ENCODE data around the gene PCDHA9. TPM values are rescaled to one million over a fixed set of nuclear protein-coding genes. Genes with fewer than 3 reads are reported as not detected.
"Not testable (repeated sequence)": the region's sequence is repeated elsewhere in the genome, so short reads cannot be mapped to it uniquely, and the experiment has no call there.

Gene PCDHA9, protein sequence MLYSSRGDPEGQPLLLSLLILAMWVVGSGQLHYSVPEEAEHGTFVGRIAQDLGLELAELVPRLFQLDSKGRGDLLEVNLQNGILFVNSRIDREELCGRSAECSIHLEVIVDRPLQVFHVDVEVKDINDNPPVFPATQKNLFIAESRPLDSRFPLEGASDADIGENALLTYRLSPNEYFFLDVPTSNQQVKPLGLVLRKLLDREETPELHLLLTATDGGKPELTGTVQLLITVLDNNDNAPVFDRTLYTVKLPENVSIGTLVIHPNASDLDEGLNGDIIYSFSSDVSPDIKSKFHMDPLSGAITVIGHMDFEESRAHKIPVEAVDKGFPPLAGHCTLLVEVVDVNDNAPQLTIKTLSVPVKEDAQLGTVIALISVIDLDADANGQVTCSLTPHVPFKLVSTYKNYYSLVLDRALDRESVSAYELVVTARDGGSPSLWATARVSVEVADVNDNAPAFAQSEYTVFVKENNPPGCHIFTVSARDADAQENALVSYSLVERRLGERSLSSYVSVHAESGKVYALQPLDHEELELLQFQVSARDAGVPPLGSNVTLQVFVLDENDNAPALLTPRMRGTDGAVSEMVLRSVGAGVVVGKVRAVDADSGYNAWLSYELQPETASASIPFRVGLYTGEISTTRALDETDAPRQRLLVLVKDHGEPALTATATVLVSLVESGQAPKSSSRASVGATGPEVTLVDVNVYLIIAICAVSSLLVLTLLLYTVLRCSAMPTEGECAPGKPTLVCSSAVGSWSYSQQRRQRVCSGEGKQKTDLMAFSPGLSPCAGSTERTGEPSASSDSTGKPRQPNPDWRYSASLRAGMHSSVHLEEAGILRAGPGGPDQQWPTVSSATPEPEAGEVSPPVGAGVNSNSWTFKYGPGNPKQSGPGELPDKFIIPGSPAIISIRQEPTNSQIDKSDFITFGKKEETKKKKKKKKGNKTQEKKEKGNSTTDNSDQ
- total RNA-seq (2014; rRNA removed; shearing (Covaris generic)): not detected in 2 replicates

GRCh38 chr5:140848139-140849102 lies at the start of gene PCDHA9:
Gene PCDHA9, plus strand, starts transcription at chr5:140848382. Its CDS starts 114 bp downstream, at chr5:140848496.
- DNase-seq (ENCODE audit: low spot score); in situ Hi-C loops (cut with HindIII; ENCODE audit: low sequenced_read_pairs): not testable (repeated sequence)

DNA sequence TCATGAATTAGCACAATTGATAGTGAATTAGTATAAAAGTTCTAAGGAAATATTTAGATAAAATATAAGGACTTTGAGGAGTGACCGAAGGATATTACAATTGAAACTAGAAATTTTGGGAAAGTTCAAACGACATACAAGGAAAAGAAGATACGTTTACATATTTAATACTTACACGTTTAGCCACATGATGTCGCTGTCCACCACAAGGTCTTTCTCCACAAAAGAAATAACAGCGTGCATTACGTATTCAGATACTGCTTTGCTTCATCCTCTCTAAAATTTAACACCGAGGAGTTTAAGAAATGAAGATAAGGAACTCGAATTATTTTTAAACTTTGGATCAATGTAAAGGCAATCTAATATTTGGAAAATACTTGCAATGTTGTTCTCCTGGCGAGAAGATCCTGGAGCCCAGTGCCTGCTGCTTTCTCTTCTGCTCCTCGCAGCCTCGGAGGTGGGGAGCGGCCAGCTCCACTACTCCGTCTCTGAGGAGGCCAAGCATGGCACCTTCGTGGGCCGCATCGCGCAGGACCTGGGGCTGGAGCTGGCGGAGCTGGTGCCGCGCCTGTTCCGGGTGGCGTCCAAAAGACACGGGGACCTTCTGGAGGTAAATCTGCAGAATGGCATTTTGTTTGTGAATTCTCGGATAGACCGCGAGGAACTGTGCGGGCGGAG lies 47.2 kb upstream of the PCDHA9 start, which contains the start of gene PCDHA3:
Gene PCDHA3 (plus strand): TSS at position 242 of the 678 bp plus-strand sequence.
- peak; percentile 22 for DNase-seq (ENCODE audit: low spot score)
- in situ Hi-C loops (cut with HindIII; ENCODE audit: low sequenced_read_pairs): no loop called here

- peak; percentile 6 for DNase-seq (ENCODE audit: low spot score)
- in situ Hi-C loops (cut with HindIII; ENCODE audit: low sequenced_read_pairs): no loop called here
Observed at GRCh38 chr5:140801494-140801841, 46.7 kb upstream of the PCDHA9 start.

DNA sequence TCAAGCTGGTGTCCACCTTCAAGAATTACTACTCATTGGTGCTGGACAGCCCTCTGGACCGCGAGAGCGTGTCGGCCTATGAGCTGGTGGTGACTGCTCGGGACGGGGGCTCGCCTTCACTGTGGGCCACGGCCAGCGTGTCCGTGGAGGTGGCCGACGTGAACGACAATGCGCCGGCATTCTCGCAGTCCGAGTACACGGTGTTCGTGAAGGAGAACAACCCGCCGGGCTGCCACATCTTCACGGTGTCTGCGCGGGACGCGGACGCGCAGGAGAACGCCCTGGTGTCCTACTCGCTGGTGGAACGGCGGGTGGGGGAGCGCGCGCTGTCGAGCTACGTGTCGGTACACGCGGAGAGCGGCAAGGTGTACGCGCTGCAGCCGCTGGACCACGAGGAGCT lies 45.8 kb upstream of the PCDHA9 start:
- in situ Hi-C loops (cut with HindIII; ENCODE audit: low sequenced_read_pairs); DNase-seq (ENCODE audit: low spot score): not testable (repeated sequence)

- DNase-seq (ENCODE audit: low spot score): no peak
- in situ Hi-C loops (cut with HindIII; ENCODE audit: low sequenced_read_pairs): no loop called here
Observed at GRCh38 chr5:140802781-140803271, 45.4 kb upstream of the PCDHA9 start.

DNA sequence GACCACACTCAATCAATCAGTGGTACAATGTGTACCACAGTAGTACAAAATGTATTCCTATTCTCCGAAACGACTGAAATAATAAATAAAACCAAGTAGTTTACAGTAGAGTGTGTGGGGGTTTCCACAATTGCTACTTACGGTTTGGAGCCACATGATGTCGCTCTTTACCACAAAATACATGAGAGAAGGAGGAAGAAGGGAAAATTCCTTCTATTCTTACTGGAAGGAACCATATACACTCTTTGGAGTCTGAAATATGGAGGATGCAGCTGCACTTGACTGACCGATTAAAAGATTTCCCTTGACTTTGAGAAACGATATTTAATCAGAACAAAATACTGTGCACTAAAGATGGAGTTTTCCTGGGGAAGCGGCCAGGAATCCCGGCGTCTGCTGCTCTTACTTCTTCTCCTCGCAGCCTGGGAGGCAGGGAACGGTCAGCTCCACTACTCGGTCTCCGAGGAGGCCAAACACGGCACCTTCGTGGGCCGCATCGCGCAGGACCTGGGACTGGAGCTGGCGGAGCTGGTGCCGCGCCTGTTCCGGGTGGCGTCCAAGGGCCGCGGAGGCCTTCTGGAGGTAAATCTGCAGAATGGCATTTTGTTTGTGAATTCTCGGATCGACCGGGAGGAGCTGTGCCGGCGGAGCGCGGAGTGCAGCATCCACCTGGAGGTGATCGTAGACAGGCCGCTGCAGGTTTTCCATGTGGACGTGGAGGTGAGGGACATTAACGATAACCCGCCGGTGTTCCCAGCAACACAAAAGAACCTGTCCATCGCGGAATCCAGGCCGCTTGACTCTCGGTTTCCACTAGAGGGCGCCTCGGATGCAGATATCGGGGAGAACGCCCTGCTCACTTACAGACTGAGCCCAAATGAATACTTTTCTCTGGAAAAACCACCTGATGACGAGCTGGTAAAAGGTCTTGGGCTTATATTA lies 41.1 kb upstream of the PCDHA9 start, which contains the start of gene PCDHA4:
Gene PCDHA4 (plus strand): TSS at position 235 of the 942 bp plus-strand sequence.
- in situ Hi-C loops (cut with HindIII; ENCODE audit: low sequenced_read_pairs): no loop called here
- peak; percentile 63 for DNase-seq (ENCODE audit: low spot score)

DNA sequence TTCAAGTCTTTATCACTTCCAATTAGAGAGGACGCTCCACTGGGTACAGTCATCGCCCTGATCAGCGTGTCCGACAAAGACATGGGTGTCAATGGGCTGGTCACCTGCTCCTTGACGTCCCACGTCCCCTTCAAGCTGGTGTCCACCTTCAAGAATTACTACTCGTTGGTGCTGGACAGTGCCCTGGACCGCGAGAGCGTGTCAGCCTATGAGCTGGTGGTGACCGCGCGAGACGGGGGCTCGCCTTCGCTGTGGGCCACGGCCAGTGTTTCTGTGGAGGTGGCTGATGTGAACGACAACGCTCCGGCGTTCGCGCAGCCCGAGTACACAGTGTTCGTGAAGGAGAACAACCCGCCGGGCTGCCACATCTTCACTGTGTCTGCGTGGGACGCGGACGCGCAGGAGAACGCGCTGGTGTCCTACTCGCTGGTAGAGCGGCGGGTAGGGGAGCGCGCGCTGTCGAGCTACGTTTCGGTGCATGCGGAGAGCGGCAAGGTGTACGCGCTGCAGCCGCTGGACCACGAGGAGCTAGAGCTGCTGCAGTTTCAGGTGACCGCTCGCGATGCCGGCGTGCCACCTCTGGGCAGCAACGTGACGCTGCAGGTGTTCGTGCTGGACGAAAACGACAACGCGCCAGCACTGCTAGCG lies 39.8 kb upstream of the PCDHA9 start:
- in situ Hi-C loops (cut with HindIII; ENCODE audit: low sequenced_read_pairs); DNase-seq (ENCODE audit: low spot score): not testable (repeated sequence)

DNA sequence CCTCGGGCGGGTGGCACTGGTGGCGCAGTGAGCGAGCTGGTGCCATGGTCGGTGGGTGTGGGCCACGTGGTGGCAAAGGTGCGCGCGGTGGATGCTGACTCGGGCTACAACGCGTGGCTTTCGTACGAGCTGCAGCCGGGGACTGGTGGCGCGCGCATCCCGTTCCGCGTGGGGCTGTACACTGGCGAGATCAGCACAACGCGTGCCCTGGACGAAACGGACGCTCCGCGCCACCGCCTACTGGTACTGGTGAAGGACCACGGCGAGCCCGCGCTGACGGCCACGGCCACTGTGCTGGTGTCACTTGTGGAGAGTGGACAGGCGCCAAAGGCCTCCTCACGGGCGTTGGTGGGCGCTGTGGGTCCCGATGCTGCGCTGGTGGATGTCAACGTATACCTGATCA lies 39.3 kb upstream of the PCDHA9 start:
- no peak for DNase-seq (ENCODE audit: low spot score)
- in situ Hi-C loops (cut with HindIII; ENCODE audit: low sequenced_read_pairs): no loop called here

GRCh38 chr5:140821375-140822280 lies 26.6 kb upstream of the PCDHA9 start, which contains the start of gene PCDHA5:
Gene PCDHA5, plus strand, starts transcription at chr5:140821613.
- DNase-seq (ENCODE audit: low spot score): peak; percentile 57
- in situ Hi-C loops (cut with HindIII; ENCODE audit: low sequenced_read_pairs): no loop called here

DNA sequence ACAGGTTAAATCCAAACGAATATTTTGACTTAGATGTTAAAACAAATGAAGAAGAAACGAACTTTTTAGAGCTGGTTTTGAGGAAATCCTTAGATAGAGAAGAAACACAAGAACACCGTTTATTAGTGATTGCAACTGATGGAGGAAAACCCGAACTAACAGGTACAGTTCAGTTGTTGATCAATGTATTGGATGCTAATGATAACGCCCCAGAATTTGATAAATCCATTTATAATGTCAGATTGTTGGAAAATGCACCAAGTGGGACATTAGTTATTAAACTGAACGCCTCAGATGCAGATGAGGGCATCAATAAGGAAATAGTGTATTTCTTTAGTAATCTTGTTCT lies 25.9 kb upstream of the PCDHA9 start:
- DNase-seq (ENCODE audit: low spot score): no peak
- in situ Hi-C loops (cut with HindIII; ENCODE audit: low sequenced_read_pairs): no loop called here

GRCh38 chr5:140822969-140823368 lies 25.2 kb upstream of the PCDHA9 start:
- in situ Hi-C loops (cut with HindIII; ENCODE audit: low sequenced_read_pairs); DNase-seq (ENCODE audit: low spot score): not testable (repeated sequence)

- in situ Hi-C loops (cut with HindIII; ENCODE audit: low sequenced_read_pairs): no loop called here
- no peak for DNase-seq (ENCODE audit: low spot score)
Observed at GRCh38 chr5:140823475-140823874, 24.7 kb upstream of the PCDHA9 start.

DNA sequence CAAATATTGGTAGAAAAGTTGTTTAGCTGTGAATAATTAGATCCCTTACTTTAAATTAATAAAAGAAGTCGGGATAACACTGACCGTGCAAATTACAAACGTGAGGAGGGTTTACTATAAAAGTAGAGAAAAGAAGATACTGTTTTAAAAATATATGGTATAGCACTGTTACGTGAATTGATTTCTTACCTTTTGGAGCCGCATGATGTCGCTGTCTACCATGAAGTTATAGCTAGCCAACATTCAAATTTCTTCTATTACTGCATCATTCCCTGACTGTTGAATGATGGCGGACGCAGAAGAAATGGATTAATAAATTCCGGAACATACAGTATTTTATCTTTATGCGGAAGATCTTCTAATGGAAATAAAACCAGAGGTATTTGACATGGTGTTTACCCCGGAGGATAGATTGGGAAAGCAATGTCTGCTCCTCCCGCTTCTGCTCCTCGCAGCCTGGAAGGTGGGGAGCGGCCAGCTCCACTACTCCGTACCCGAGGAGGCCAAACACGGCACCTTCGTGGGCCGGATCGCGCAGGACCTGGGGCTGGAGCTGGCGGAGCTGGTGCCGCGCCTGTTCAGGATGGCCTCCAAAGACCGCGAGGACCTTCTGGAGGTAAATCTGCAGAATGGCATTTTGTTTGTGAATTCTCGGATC lies 20.3 kb upstream of the PCDHA9 start, which contains the start of gene PCDHA6:
Gene PCDHA6 (plus strand): TSS at position 257 of the 658 bp plus-strand sequence. CDS start 132 bp downstream, at position 389.
- peak; percentile 27 for DNase-seq (ENCODE audit: low spot score)
- in situ Hi-C loops (cut with HindIII; ENCODE audit: low sequenced_read_pairs): no loop called here

GRCh38 chr5:140828362-140828737 lies 19.8 kb upstream of the PCDHA9 start:
- in situ Hi-C loops (cut with HindIII; ENCODE audit: low sequenced_read_pairs): no loop called here

More at GRCh38 chr5:140828362-140828737, 19.8 kb upstream of the PCDHA9 start:
- DNase-seq (ENCODE audit: low spot score): peak; percentile 11
